Tibial nerve (tissue), 4 donors: ENCODE results near the gene PLEKHG4B.

ENCODE experiments used
- EP300 ChIP-seq, 2 donors: sonication (generic); formaldehyde crosslinking; IDR thresholded peaks; one replicate each; pipeline ENCODE4 v1.6.1; 2017; ENCODE audit warnings: antibody characterized with exemption in 2 of 2, mild to moderate bottlenecking in 1 of 2
- POLR2A ChIP-seq, 2 donors: fragments of 450-650 bp; IDR thresholded peaks; one replicate each; pipeline ENCODE4 v1.6.1; 2017; ENCODE audit warnings: antibody characterized with exemption in 2 of 2, mild to moderate bottlenecking in 2 of 2, moderate library complexity in 2 of 2
- TF ChIP-seq, protein P1 (sequence below), 5 experiments: fragments of 200-600 bp in 3 of 5; fragments of 450-650 bp in 2 of 5; sonication (generic) in 3 of 5; IDR thresholded peaks; one replicate each; pipeline ENCODE4 v1.5.1; 2016 to 2019; ENCODE audit warnings: antibody characterized with exemption in 5 of 5, mild to moderate bottlenecking in 3 of 5, moderate library complexity in 2 of 5

DNA sequence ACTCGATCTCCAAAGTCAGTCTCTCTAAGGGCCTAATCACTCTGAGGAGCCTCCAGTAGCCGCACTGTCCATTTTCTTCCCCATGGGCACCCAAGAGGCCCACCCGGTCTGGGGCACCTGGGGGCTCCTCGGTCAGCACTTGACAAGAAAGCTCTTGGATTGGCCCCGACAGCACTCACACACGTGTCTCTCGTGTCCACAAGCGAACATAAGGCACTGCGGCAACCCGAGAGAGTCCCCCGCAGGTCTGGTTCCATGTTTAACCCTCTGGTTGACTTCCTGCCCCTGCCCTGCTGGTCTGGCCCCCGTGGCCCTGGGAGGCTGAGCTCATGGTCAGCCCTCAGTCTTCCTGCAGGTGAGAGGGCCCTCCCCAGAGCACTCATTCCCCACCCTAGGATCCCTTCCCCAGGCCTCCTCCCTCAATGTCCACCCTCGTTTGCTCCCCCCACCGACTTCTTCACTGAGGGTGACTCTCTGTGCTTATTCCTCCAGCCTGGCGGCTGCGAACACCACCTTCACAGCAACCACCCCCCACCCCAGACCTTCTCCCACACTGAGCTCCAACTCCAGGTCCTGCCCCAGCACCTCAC, 83.0 kb downstream of the PLEKHG4B start:
- TF ChIP-seq EP300 (IDR thresholded peaks at IDR 0.05) (no peak), POLR2A (IDR thresholded peaks at IDR 0.05) (no peak)
- TF ChIP-seq, protein P1, sequence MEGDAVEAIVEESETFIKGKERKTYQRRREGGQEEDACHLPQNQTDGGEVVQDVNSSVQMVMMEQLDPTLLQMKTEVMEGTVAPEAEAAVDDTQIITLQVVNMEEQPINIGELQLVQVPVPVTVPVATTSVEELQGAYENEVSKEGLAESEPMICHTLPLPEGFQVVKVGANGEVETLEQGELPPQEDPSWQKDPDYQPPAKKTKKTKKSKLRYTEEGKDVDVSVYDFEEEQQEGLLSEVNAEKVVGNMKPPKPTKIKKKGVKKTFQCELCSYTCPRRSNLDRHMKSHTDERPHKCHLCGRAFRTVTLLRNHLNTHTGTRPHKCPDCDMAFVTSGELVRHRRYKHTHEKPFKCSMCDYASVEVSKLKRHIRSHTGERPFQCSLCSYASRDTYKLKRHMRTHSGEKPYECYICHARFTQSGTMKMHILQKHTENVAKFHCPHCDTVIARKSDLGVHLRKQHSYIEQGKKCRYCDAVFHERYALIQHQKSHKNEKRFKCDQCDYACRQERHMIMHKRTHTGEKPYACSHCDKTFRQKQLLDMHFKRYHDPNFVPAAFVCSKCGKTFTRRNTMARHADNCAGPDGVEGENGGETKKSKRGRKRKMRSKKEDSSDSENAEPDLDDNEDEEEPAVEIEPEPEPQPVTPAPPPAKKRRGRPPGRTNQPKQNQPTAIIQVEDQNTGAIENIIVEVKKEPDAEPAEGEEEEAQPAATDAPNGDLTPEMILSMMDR (IDR thresholded peaks at IDR 0.05), result no peak
